Measurements from ENCODE around the gene TMPRSS9. TPM values are rescaled to one million over a fixed set of nuclear protein-coding genes. Genes with fewer than 3 reads are reported as not detected.

The TMPRSS9 gene
- total RNA-seq, 1 experiment from 2014 or later = not detected

DNA sequence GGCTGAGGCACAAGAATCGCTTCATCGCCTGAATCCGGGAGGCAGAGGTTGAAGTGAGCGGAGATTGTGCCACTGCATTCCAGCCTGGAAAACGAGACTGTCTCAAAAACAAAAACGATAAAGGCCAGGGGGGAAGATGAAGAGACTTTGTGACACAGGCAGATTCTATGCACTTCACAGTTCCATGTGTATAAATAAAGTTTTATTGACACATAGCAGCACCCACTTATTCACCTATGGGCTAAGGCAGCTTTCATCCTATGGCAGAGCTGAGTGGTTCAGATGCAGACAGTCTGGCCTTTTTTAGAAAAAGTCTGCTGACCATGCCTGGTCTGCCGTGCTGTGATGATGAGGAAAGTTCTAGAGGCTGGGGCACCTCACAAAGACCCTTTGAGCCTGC is 91.1 kb downstream of the TMPRSS9 start:
- no peak for TF ChIP-seq EZH2phosphoT487 (IDR thresholded peaks at IDR 0.05; ENCODE audit: borderline replicate concordance, low read length)
- no peak for TF ChIP-seq EZH2 (IDR thresholded peaks at IDR 0.05; ENCODE audit: low read length, unreplicated experiment)
- TF ChIP-seq, protein P1, sequence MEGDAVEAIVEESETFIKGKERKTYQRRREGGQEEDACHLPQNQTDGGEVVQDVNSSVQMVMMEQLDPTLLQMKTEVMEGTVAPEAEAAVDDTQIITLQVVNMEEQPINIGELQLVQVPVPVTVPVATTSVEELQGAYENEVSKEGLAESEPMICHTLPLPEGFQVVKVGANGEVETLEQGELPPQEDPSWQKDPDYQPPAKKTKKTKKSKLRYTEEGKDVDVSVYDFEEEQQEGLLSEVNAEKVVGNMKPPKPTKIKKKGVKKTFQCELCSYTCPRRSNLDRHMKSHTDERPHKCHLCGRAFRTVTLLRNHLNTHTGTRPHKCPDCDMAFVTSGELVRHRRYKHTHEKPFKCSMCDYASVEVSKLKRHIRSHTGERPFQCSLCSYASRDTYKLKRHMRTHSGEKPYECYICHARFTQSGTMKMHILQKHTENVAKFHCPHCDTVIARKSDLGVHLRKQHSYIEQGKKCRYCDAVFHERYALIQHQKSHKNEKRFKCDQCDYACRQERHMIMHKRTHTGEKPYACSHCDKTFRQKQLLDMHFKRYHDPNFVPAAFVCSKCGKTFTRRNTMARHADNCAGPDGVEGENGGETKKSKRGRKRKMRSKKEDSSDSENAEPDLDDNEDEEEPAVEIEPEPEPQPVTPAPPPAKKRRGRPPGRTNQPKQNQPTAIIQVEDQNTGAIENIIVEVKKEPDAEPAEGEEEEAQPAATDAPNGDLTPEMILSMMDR (conservative IDR thresholded peaks at IDR 0.05; ENCODE audit: low read depth, low read length) = no peak
- Histone ChIP-seq H3K9me3 (ENCODE audit: low read length) (no peaks in the 10 kb centered on the region), H3K79me2 (ENCODE audit: low read length) (peaks cover 95% of the 10 kb centered on the region), H3K9me2 (replicated peaks; ENCODE audit: low read length) (no peaks in the 10 kb centered on the region), H2AFZ (ENCODE audit: low read length) (no peak overlapping the region), H4K20me1 (ENCODE audit: low read length) (peaks cover 20% of the 10 kb centered on the region; the same call in 1 of the 2 replicates), H3K4me1 (ENCODE audit: insufficient read depth, low read length) (peaks cover 11% of the 10 kb centered on the region; the same call in 1 of the 2 replicates), H3F3A (ENCODE audit: low read length, unreplicated experiment) (no peaks in the 10 kb centered on the region), H3K9ac (ENCODE audit: low read length) (no peak overlapping the region), H3K4me2 (ENCODE audit: low read length) (no peak overlapping the region), H3K27me3 (ENCODE audit: low read length) (no peaks in the 10 kb centered on the region), H3K36me3 (ENCODE audit: low read depth, low read length) (no peaks in the 10 kb centered on the region), H3K27ac (ENCODE audit: low read length) (no peak overlapping the region), H3K4me3 (ENCODE audit: low read length) (no peak overlapping the region)
- no TSS peak for BruUV-seq (replicated peaks)
- ChIA-PET CTCF (no interaction called here), POLR2A (ENCODE audit: unreplicated experiment) (no interaction called here)
- no peak for ATAC-seq
- DNase-seq = no peak
- intact Hi-C loops (cut with micrococcal nuclease) = no loop called here

DNA sequence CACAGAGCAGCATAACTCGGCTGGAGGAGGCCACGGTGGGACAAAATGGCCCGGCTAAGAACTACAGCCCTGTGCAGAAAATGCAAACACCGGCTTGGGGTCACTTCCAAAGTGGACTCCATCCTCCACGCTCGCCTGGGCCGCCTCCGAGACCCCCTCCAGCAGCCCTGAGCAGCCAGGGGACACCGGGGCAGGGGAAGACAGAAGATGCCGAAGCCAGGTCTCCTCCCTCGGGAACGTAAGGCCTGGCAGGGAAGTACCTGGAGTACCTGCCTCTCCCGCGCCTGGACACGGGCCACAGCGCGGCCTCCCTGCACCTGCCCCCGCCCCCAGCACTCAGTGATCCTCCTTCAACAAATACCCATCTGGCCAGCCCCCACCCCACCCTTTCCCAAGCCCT is 91.7 kb downstream of the TMPRSS9 start:
- TF ChIP-seq EZH2 (IDR thresholded peaks at IDR 0.05; ENCODE audit: low read length, unreplicated experiment) = no peak
- no peak for TF ChIP-seq EZH2phosphoT487 (IDR thresholded peaks at IDR 0.05; ENCODE audit: borderline replicate concordance, low read length)
- TF ChIP-seq, protein P1 (conservative IDR thresholded peaks at IDR 0.05; ENCODE audit: low read depth, low read length) = no peak
- no peak overlapping the region for H3K27ac ChIP-seq (ENCODE audit: low read length)
- H3K4me1 ChIP-seq (ENCODE audit: insufficient read depth, low read length) = peaks cover 11% of the 10 kb centered on the region; the same call in 1 of the 2 replicates
- H3K9me3 ChIP-seq (ENCODE audit: low read length) = no peaks in the 10 kb centered on the region
- CTCF ChIA-PET = no interaction called here
- H3K9ac ChIP-seq (ENCODE audit: low read length) = no peak overlapping the region
- H2AFZ ChIP-seq (ENCODE audit: low read length) = no peak overlapping the region
- no peaks in the 10 kb centered on the region for H3F3A ChIP-seq (ENCODE audit: low read length, unreplicated experiment)
- no peaks in the 10 kb centered on the region for H3K27me3 ChIP-seq (ENCODE audit: low read length)
- no peak overlapping the region for H3K4me2 ChIP-seq (ENCODE audit: low read length)
- intact Hi-C loops (cut with micrococcal nuclease) = no loop called here
- BruUV-seq (replicated peaks) = no TSS peak
- ATAC-seq (no peak), DNase-seq (no peak)
- H3K79me2 ChIP-seq (ENCODE audit: low read length) = peaks cover 94% of the 10 kb centered on the region
- POLR2A ChIA-PET (ENCODE audit: unreplicated experiment) = no interaction called here
- no peaks in the 10 kb centered on the region for H3K9me2 ChIP-seq (replicated peaks; ENCODE audit: low read length)
- H3K4me3 ChIP-seq (ENCODE audit: low read length) = no peak overlapping the region
- peaks cover 20% of the 10 kb centered on the region; the same call in 1 of the 2 replicates for H4K20me1 ChIP-seq (ENCODE audit: low read length)
- H3K36me3 ChIP-seq (ENCODE audit: low read depth, low read length) = no peaks in the 10 kb centered on the region

DNA sequence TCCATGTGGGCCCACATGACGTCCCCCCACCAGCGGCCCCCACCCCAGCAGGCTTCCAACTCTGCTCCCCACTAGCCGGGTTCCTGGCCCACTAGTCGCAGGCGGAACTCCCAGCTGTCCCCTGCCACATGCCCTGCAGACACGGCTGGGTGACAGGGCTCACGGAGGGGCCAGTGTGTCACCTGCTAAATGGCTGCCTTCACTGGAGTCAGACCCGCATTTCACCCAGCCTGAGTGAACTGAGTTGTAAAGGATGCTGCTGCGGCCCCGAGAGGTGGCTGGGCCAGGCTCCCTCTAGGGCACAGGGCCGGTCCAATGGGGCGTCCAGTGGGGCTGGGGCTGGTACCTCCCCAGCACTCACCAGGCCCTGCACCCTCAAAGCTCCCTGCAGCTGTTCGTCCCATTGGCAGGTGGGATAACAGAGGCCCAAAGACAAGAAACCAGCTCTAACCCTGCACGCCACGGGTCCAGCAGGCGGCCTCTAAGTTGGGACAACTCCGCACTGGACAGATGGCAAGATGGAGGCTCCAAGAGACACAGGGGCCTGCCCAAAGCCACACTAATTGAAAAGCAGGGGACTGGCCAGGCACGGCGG is 93.5 kb downstream of the TMPRSS9 start:
- H3K79me2 ChIP-seq (ENCODE audit: low read length) = peaks cover 87% of the 10 kb centered on the region
- H2AFZ ChIP-seq (ENCODE audit: low read length) = no peak overlapping the region
- no TSS peak for BruUV-seq (replicated peaks)
- no peak for ATAC-seq
- H3K9me2 ChIP-seq (replicated peaks; ENCODE audit: low read length) = no peaks in the 10 kb centered on the region
- ChIA-PET POLR2A (ENCODE audit: unreplicated experiment) (interaction anchor here (0.6 to 1.0 kb wide), 2 partner anchors 23 to 157 kb away, joined by 3 to 11 read pairs; no protein-coding TSS in a partner anchor), CTCF (no interaction called here)
- H3F3A ChIP-seq (ENCODE audit: low read length, unreplicated experiment) = no peaks in the 10 kb centered on the region
- TF ChIP-seq EZH2 (IDR thresholded peaks at IDR 0.05; ENCODE audit: low read length, unreplicated experiment) = no peak
- TF ChIP-seq, protein P1 (conservative IDR thresholded peaks at IDR 0.05; ENCODE audit: low read depth, low read length) = no peak
- TF ChIP-seq EZH2phosphoT487 (IDR thresholded peaks at IDR 0.05; ENCODE audit: borderline replicate concordance, low read length) = no peak
- no peaks in the 10 kb centered on the region for H3K36me3 ChIP-seq (ENCODE audit: low read depth, low read length)
- no peak overlapping the region for H3K9ac ChIP-seq (ENCODE audit: low read length)
- no peak overlapping the region for H3K27ac ChIP-seq (ENCODE audit: low read length)
- H3K4me3 ChIP-seq (ENCODE audit: low read length) = no peak overlapping the region
- no peaks in the 10 kb centered on the region for H3K9me3 ChIP-seq (ENCODE audit: low read length)
- no peaks in the 10 kb centered on the region for H3K27me3 ChIP-seq (ENCODE audit: low read length)
- no peak for DNase-seq
- intact Hi-C loops (cut with micrococcal nuclease) = no loop called here
- no peak overlapping the region for H3K4me2 ChIP-seq (ENCODE audit: low read length)
- peaks cover 20% of the 10 kb centered on the region; the same call in 1 of the 2 replicates for H4K20me1 ChIP-seq (ENCODE audit: low read length)
- H3K4me1 ChIP-seq (ENCODE audit: insufficient read depth, low read length) = peaks cover 11% of the 10 kb centered on the region; the same call in 1 of the 2 replicates

All from PC-3 (cell line).